ENCODE measurements around the gene COMMD4.
A peak's percentile ranks its signal among the peaks of the same experiment; 100 is the strongest.
"Not testable (repeated sequence)": the region's sequence is repeated elsewhere in the genome, so short reads cannot be mapped to it uniquely, and the experiment has no call there.

The COMMD4 gene

GRCh38 chr15:75335705-75336355 lies at the start of gene COMMD4:
Gene COMMD4 (plus strand): TSS chr15:75336063. CDS start chr15:75336090, 27 bp downstream.
- peak; percentile 95 for DNase-seq

GRCh38 chr15:75293660-75294059 lies 42.2 kb upstream of the COMMD4 start:
- not testable (repeated sequence) for DNase-seq

- not testable (repeated sequence) for DNase-seq
These were observed 37.1 kb upstream of the COMMD4 start for GRCh38 chr15:75298541-75299310.

- DNase-seq, result not testable (repeated sequence)
These were observed 36.6 kb upstream of the COMMD4 start for GRCh38 chr15:75299311-75299688.

GRCh38 chr15:75300026-75300425 lies 35.8 kb upstream of the COMMD4 start:
- DNase-seq, result not testable (repeated sequence)

- no peak for DNase-seq
These were observed 33.5 kb upstream of the COMMD4 start for GRCh38 chr15:75302318-75302717.

GRCh38 chr15:75302753-75303152 lies 33.1 kb upstream of the COMMD4 start:
- DNase-seq, result not testable (repeated sequence)

GRCh38 chr15:75306188-75306587 lies 29.7 kb upstream of the COMMD4 start:
- no peak for DNase-seq

- DNase-seq, result no peak
These were observed 28.0 kb upstream of the COMMD4 start for GRCh38 chr15:75307778-75308390.

- no peak for DNase-seq
These were observed 26.2 kb upstream of the COMMD4 start for GRCh38 chr15:75309711-75310110.

- DNase-seq, result not testable (repeated sequence)
These were observed 23.3 kb upstream of the COMMD4 start for GRCh38 chr15:75312548-75312947.

- no peak for DNase-seq
These were observed 22.6 kb upstream of the COMMD4 start for GRCh38 chr15:75313116-75313845.

- DNase-seq, result no peak
These were observed 21.1 kb upstream of the COMMD4 start for GRCh38 chr15:75314552-75315290.

- not testable (repeated sequence) for DNase-seq
These were observed 16.5 kb upstream of the COMMD4 start for GRCh38 chr15:75319231-75319897.

GRCh38 chr15:75321711-75322110 lies 14.2 kb upstream of the COMMD4 start:
- DNase-seq, result no peak

- no peak for DNase-seq
These were observed 9.9 kb upstream of the COMMD4 start for GRCh38 chr15:75325922-75326321.

- DNase-seq, result no peak
These were observed 8.9 kb upstream of the COMMD4 start for GRCh38 chr15:75327005-75327404.

GRCh38 chr15:75327491-75327890 lies 8.4 kb upstream of the COMMD4 start:
- no peak for DNase-seq

GRCh38 chr15:75328493-75329314 lies 7.2 kb upstream of the COMMD4 start:
- no peak for DNase-seq

GRCh38 chr15:75329571-75329970 lies 6.3 kb upstream of the COMMD4 start:
- DNase-seq, result no peak

GRCh38 chr15:75332093-75332492 lies 3.8 kb upstream of the COMMD4 start:
- DNase-seq, result not testable (repeated sequence)

Data from midbrain (tissue), 1 donor.